ENCODE results near the gene POLR2B. TPM values are rescaled to one million over a fixed set of nuclear protein-coding genes. Genes with fewer than 3 reads are reported as not detected.

The POLR2B gene
- total RNA-seq, 1 donor from 2014 or later: 135 TPM

DNA sequence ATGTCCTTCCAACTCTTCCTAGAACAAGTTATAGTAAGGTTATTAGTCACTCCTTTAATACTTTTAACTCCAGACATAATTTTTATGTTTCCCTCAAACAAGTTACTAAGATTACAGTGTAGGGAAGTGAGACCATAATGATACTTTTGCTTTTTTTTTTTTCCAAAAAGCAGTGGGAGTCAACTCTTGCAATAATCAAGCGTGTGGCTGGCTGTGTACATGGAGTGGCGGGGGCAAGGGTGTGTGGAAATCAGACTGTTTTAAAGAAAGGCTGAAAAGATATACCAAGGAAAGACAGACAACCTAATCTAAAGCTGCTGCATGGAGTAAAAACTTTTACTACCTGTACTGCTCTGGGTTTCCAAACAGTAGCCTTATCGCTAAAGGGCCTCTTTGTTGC, 5.4 kb upstream of the POLR2B start:
- no peak overlapping the region for H3K27ac Mint-ChIP-seq (ENCODE audit: unreplicated experiment)
- no peak for DNase-seq
- H3K4me3 Mint-ChIP-seq (ENCODE audit: unreplicated experiment): no peak overlapping the region
- H3K4me1 Mint-ChIP-seq (ENCODE audit: low read depth, unreplicated experiment): peaks cover 5% of the 10 kb centered on the region
- TF ChIP-seq, protein P1, sequence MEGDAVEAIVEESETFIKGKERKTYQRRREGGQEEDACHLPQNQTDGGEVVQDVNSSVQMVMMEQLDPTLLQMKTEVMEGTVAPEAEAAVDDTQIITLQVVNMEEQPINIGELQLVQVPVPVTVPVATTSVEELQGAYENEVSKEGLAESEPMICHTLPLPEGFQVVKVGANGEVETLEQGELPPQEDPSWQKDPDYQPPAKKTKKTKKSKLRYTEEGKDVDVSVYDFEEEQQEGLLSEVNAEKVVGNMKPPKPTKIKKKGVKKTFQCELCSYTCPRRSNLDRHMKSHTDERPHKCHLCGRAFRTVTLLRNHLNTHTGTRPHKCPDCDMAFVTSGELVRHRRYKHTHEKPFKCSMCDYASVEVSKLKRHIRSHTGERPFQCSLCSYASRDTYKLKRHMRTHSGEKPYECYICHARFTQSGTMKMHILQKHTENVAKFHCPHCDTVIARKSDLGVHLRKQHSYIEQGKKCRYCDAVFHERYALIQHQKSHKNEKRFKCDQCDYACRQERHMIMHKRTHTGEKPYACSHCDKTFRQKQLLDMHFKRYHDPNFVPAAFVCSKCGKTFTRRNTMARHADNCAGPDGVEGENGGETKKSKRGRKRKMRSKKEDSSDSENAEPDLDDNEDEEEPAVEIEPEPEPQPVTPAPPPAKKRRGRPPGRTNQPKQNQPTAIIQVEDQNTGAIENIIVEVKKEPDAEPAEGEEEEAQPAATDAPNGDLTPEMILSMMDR (IDR thresholded peaks at IDR 0.05; ENCODE audit: partially characterized antibody, unreplicated experiment): no peak
- H3K9me3 Mint-ChIP-seq (ENCODE audit: unreplicated experiment): peaks cover 9% of the 10 kb centered on the region
- H3K36me3 Mint-ChIP-seq (ENCODE audit: unreplicated experiment): peaks cover 11% of the 10 kb centered on the region
- H3K27me3 Mint-ChIP-seq (ENCODE audit: unreplicated experiment): peaks cover 6% of the 10 kb centered on the region

DNA sequence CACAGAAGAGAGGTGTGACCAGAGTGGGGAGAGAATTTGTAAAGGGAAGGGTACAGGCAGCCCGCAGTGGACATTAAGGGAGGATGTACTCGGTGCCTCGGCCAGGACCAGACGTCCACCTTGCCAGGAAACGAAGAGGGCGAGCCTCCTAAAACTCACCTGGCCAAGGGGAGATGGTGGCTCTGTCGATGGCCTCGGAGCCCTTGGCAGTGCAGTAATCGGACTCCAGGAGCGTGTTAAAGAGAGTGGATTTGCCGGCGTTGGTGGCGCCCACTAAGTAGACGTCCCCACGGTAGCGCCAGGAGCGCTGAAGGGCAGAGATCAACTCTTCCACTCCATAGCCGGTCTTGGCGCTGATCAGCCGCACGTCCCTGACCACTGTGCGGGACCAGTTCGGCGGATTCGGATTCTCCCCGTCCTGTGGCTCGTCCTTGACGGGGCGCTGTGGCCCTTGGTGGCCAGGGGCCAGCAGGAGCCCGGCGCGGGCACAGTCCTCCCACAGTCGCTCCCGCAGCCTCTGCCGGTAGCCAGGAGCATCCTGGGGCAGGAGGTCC, 2.3 kb upstream of the POLR2B start:
- Mint-ChIP-seq H3K4me1 (ENCODE audit: low read depth, unreplicated experiment) (peaks cover 8% of the 10 kb centered on the region), H3K4me3 (ENCODE audit: unreplicated experiment) (peak overlapping the region; percentile 93), H3K27ac (ENCODE audit: unreplicated experiment) (peak overlapping the region; percentile 79), H3K27me3 (ENCODE audit: unreplicated experiment) (peaks cover 6% of the 10 kb centered on the region), H3K9me3 (ENCODE audit: unreplicated experiment) (peaks cover 9% of the 10 kb centered on the region), H3K36me3 (ENCODE audit: unreplicated experiment) (peaks cover 11% of the 10 kb centered on the region)
- TF ChIP-seq, protein P1 (IDR thresholded peaks at IDR 0.05; ENCODE audit: partially characterized antibody, unreplicated experiment): no peak
- peak; percentile 24 for DNase-seq

DNA sequence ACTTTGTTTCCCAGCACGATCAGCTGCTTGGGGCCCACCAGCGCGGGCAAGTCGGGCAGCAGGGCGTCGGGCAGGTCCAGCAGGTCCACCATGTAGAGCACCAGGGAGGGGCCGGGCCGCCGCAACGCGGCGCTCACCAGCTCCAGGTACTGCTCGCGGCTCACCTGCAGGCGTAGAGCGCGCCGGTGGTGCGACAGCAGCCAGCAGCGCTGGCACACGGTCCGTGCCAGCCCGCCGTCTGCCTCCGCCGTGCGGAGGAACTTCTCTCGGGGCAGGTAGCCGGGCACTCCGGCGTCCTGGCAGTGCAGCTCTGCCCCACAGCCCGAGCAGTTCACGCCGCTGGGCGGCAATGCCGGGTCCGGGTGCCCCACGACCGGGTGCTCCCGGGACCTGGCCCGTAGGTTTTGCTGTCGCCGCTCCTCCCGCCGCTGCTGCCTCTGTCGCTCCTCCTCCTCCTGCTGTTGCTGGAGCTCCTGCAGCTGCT, 1.8 kb upstream of the POLR2B start:
- Mint-ChIP-seq H3K36me3 (ENCODE audit: unreplicated experiment) (peaks cover 11% of the 10 kb centered on the region), H3K4me1 (ENCODE audit: low read depth, unreplicated experiment) (peaks cover 8% of the 10 kb centered on the region), H3K27ac (ENCODE audit: unreplicated experiment) (peak overlapping the region; percentile 93), H3K4me3 (ENCODE audit: unreplicated experiment) (peak overlapping the region; percentile 99), H3K27me3 (ENCODE audit: unreplicated experiment) (peaks cover 6% of the 10 kb centered on the region), H3K9me3 (ENCODE audit: unreplicated experiment) (peaks cover 9% of the 10 kb centered on the region)
- TF ChIP-seq, protein P1 (IDR thresholded peaks at IDR 0.05; ENCODE audit: partially characterized antibody, unreplicated experiment): no peak
- peak; percentile 49 for DNase-seq

DNA sequence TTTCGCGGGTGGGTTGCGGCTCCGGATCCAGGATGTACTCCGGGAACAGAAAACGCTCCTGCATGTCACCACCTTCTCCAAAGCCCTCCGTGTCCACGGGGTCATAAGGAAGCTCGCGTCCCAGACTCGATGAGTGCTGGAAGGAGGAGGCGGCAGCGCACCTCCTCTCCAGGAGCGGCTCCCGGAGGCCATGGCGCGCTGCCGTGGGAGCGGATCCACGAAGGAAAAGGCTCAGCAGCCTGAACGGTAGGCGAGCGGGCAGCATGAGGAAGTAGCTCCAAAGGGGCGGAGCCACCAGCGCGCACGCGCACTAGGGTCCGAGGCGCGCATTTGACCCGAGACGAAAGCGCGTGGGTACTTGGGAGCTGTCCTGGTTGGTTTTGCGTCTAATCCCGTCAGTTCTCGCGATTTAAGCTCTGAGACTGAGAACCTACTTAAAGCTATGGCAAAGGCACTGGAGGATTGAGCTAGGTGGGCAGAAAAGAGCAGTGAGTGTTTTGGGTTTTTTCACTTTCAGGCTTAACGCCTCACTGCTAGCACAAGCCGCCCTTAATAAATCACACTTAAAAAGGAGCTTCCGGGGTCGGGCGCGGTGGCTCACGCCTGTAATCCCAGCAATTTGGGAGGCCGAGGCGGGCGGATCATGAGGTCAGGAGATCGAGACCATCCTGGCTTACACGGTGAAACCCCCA, 1.2 kb upstream of the POLR2B start, which contains the start of gene NOA1:
TSS of gene NOA1 (minus strand) at position 286 of the 692 bp plus-strand sequence. CDS start at position 265, 21 bp downstream.
- TF ChIP-seq, protein P1 (IDR thresholded peaks at IDR 0.05; ENCODE audit: partially characterized antibody, unreplicated experiment): no peak
- H3K4me1 Mint-ChIP-seq (ENCODE audit: low read depth, unreplicated experiment): peaks cover 8% of the 10 kb centered on the region
- peak within 1 kb of the TSS; percentile 99 for H3K4me3 Mint-ChIP-seq (ENCODE audit: unreplicated experiment)
- peaks cover 9% of the 10 kb centered on the region for H3K9me3 Mint-ChIP-seq (ENCODE audit: unreplicated experiment)
- H3K27me3 Mint-ChIP-seq (ENCODE audit: unreplicated experiment): peaks cover 6% of the 10 kb centered on the region
- peaks cover 5% of the 10 kb centered on the region for H3K36me3 Mint-ChIP-seq (ENCODE audit: unreplicated experiment)
- peak; percentile 98 for DNase-seq
- peak within 1 kb of the TSS; percentile 93 for H3K27ac Mint-ChIP-seq (ENCODE audit: unreplicated experiment)
